ENCODE results near the gene GRM4. TPM values are rescaled to one million over a fixed set of nuclear protein-coding genes. Genes with fewer than 3 reads are reported as not detected.
A peak's percentile ranks its signal among the peaks of the same experiment; 100 is the strongest.

GRM4 gene
- total RNA-seq, 1 experiment from 2014 or later = 5.6 TPM

DNA sequence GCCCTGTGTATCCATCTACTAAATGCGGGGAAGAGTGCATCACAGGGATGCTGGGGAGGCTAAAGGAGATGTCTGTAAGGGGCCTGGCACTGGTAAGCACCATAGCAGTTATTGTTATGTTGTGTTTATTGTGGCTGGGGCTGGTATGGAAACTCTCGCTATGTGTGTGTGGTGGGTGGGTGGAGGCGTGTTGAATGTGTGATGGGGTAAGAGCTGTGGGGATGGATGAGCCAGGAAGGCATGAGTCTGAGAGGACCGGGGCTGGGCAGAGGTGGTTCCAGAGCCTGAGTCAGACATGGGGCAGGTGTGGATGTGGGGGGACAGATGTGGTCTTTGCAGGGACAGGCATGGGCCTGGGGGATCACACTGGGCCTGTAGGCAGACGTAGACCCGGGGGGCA lies 88.1 kb downstream of the GRM4 start:
- H3T11ph ChIP-seq (ENCODE audit: low read length) = no peak overlapping the region
- H4K5ac ChIP-seq (ENCODE audit: insufficient read length, low read depth, low read length) = no peak overlapping the region
- H3K9me3 ChIP-seq (ENCODE audit: control insufficient read depth, low read depth, low read length) = no peaks in the 10 kb centered on the region
- H3K4me2 ChIP-seq (ENCODE audit: insufficient read depth, insufficient read length, low read length) = no peak overlapping the region
- H2BK120ac ChIP-seq (ENCODE audit: low read depth, low read length, poor library complexity, severe bottlenecking) = no peak overlapping the region
- peaks cover 19 to 50% of the 10 kb centered on the region in 2 experiments for H3K4me1 Mint-ChIP-seq
- no peak overlapping the region for H3K27ac ChIP-seq (ENCODE audit: insufficient read length, low read depth, low read length)
- no peak overlapping the region for H3K9ac ChIP-seq (ENCODE audit: extremely low read depth, insufficient read length, low read length)
- H2AFZ ChIP-seq (ENCODE audit: low read length) = no peak overlapping the region
- no peaks in the 10 kb centered on the region for H3K79me2 ChIP-seq (ENCODE audit: insufficient read depth, low read length)
- 100% methylated on average over 1 of the region's 6 CpGs for WGBS (ENCODE audit: extremely low coverage, insufficient read length, low lambda C conversion rate)
- peak overlapping the region in 1 of 2 experiments; percentile 1; a peak in 1 of 5 replicates for H3K4me3 Mint-ChIP-seq
- no peak overlapping the region for H2AK5ac ChIP-seq (ENCODE audit: insufficient read length, low read length)
- no peaks in the 10 kb centered on the region for H3K23me2 ChIP-seq (ENCODE audit: insufficient read length, low read depth, low read length, poor library complexity, severe bottlenecking)
- H3K56ac ChIP-seq (ENCODE audit: insufficient read length, low read depth, low read length) = no peak overlapping the region
- peaks cover 3% of the 10 kb centered on the region for H3K27me3 Mint-ChIP-seq (ENCODE audit: low read depth)
- H3K18ac ChIP-seq (ENCODE audit: insufficient read length, low read depth, low read length) = no peak overlapping the region
- no peaks in the 10 kb centered on the region for H3K9me3 Mint-ChIP-seq
- H2BK20ac ChIP-seq (ENCODE audit: low read depth, low read length, poor library complexity, severe bottlenecking) = no peak overlapping the region
- no peak overlapping the region for H3K23ac ChIP-seq (ENCODE audit: insufficient read length, low read depth, low read length)
- no peak overlapping the region; a peak in 1 of 7 replicates for H3K27ac Mint-ChIP-seq
- no peak overlapping the region for H2BK5ac ChIP-seq (ENCODE audit: insufficient read length, low read length)
- no peak overlapping the region for H2BK15ac ChIP-seq (ENCODE audit: low read depth, low read length)
- no peaks in the 10 kb centered on the region for H3K79me1 ChIP-seq (ENCODE audit: insufficient read depth, low read depth, low read length, poor library complexity, severe bottlenecking)
- TF ChIP-seq, protein P1, sequence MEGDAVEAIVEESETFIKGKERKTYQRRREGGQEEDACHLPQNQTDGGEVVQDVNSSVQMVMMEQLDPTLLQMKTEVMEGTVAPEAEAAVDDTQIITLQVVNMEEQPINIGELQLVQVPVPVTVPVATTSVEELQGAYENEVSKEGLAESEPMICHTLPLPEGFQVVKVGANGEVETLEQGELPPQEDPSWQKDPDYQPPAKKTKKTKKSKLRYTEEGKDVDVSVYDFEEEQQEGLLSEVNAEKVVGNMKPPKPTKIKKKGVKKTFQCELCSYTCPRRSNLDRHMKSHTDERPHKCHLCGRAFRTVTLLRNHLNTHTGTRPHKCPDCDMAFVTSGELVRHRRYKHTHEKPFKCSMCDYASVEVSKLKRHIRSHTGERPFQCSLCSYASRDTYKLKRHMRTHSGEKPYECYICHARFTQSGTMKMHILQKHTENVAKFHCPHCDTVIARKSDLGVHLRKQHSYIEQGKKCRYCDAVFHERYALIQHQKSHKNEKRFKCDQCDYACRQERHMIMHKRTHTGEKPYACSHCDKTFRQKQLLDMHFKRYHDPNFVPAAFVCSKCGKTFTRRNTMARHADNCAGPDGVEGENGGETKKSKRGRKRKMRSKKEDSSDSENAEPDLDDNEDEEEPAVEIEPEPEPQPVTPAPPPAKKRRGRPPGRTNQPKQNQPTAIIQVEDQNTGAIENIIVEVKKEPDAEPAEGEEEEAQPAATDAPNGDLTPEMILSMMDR (conservative IDR thresholded peaks at IDR 0.05) = no peak
- H3K27me3 ChIP-seq (ENCODE audit: insufficient read depth, low read length) = no peaks in the 10 kb centered on the region
- H3K36me3 Mint-ChIP-seq (ENCODE audit: insufficient read depth in 1 of 3, low read depth in 3 of 3) = no peaks in the 10 kb centered on the region; a peak in 1 of 7 replicates
- no peak overlapping the region for H3K4ac ChIP-seq (ENCODE audit: low read depth, low read length)
- H3K4me1 ChIP-seq (ENCODE audit: insufficient read depth, low read length) = peaks cover 3% of the 10 kb centered on the region; the same call in 1 of the 2 replicates
- no peak overlapping the region for H4K8ac ChIP-seq (replicated peaks; ENCODE audit: insufficient read length, low read depth, low read length)
- no peak for DNase-seq
- no peak overlapping the region for H2BK12ac ChIP-seq (ENCODE audit: insufficient read length, low read depth, low read length)
- H4K91ac ChIP-seq (ENCODE audit: insufficient read length, low read depth, low read length) = no peak overlapping the region
- H3K14ac ChIP-seq (ENCODE audit: insufficient read depth, low read length) = no peak overlapping the region
- peaks cover 2% of the 10 kb centered on the region for H4K20me1 ChIP-seq (ENCODE audit: control insufficient read depth, insufficient read depth, insufficient read length)

Data from H9 (cell line).